SK-N-SH treated with all-trans-retinoic acid at 6 μM for 48 hours (cell line): ENCODE results near the gene RERG.

Experiments
- ATAC-seq: fragments of 200-7000 bp; cut with Tn5 transposase; 3 replicates; pipeline ENCODE4 v1.9.1; 2020; ENCODE audit warnings: mild to moderate bottlenecking, moderate library complexity
- ARNTL ChIP-seq: fragments of 450-650 bp; formaldehyde crosslinking; IDR thresholded peaks from 2 replicates; pipeline ENCODE4 v1.5.0; 2020; ENCODE audit warnings: low read depth, mild to moderate bottlenecking, moderate library complexity, borderline replicate concordance
- CSDC2 ChIP-seq: fragments of 250-450 bp; sonication (Bioruptor Pico); IDR thresholded peaks from 2 replicates; pipeline ENCODE4 v1.5.0; 2020; ENCODE audit warnings: mild to moderate bottlenecking, moderate library complexity
- ESRRG ChIP-seq: fragments of 250-450 bp; sonication (Bioruptor Pico); IDR thresholded peaks from 2 replicates; pipeline ENCODE4 v1.6.1; 2021; ENCODE audit warnings: mild to moderate bottlenecking
- GLIS3 ChIP-seq: fragments of 250-450 bp; sonication (Bioruptor Pico); IDR thresholded peaks from 2 replicates; pipeline ENCODE4 v1.5.0; 2020; ENCODE audit warnings: mild to moderate bottlenecking, moderate library complexity
- ISL1 ChIP-seq: fragments of 250-450 bp; sonication (Bioruptor Pico); IDR thresholded peaks from 2 replicates; pipeline ENCODE4 v2.1.2; 2022; ENCODE audit warnings: mild to moderate bottlenecking, moderate library complexity
- OSR1 ChIP-seq: fragments of 250-450 bp; sonication (Bioruptor Pico); IDR thresholded peaks from 2 replicates; pipeline ENCODE4 v1.8.0; 2022; ENCODE audit warnings: moderate library complexity, mild to moderate bottlenecking, inconsistent platforms
- PPARA ChIP-seq: fragments of 250-450 bp; sonication (Bioruptor Pico); IDR thresholded peaks from 2 replicates; pipeline ENCODE4 v1.5.0; 2020; ENCODE audit warnings: mild to moderate bottlenecking, borderline replicate concordance
- RARB ChIP-seq: fragments of 250-450 bp; sonication (Bioruptor Pico); IDR thresholded peaks from 2 replicates; pipeline ENCODE4 v1.8.0; 2021; ENCODE audit warnings: mild to moderate bottlenecking, moderate library complexity
- TCF4 ChIP-seq: fragments of 250-450 bp; sonication (Bioruptor Pico); IDR thresholded peaks from 2 replicates; pipeline ENCODE4 v1.8.0; 2021; ENCODE audit warnings: mild to moderate bottlenecking, moderate library complexity, borderline replicate concordance
- TOX ChIP-seq: fragments of 250-450 bp; sonication (Bioruptor Pico); IDR thresholded peaks from 2 replicates; pipeline ENCODE4 v1.8.0; 2021; ENCODE audit warnings: mild to moderate bottlenecking, moderate library complexity, borderline replicate concordance
- ZC3H10 ChIP-seq: fragments of 250-450 bp; sonication (Bioruptor Pico); IDR thresholded peaks from 2 replicates; pipeline ENCODE4 v1.5.1; 2021; ENCODE audit warnings: mild to moderate bottlenecking, moderate library complexity
- ZFP3 ChIP-seq: fragments of 250-450 bp; sonication (Bioruptor Pico); IDR thresholded peaks from 2 replicates; pipeline ENCODE4 v1.5.0; 2020; ENCODE audit warnings: mild to moderate bottlenecking, moderate library complexity
- ZFP30 ChIP-seq: fragments of 450-650 bp; formaldehyde crosslinking; IDR thresholded peaks from 2 replicates; pipeline ENCODE4 v1.5.0; 2022; ENCODE audit warnings: mild to moderate bottlenecking, moderate library complexity
- ZNF70 ChIP-seq: fragments of 450-650 bp; formaldehyde crosslinking; IDR thresholded peaks from 2 replicates; pipeline ENCODE4 v1.5.0; 2020; ENCODE audit warnings: mild to moderate bottlenecking, moderate library complexity
- ZNF8 ChIP-seq: fragments of 450-650 bp; formaldehyde crosslinking; IDR thresholded peaks from 2 replicates; pipeline ENCODE4 v1.5.0; 2020; ENCODE audit warnings: mild to moderate bottlenecking, moderate library complexity
- TF ChIP-seq, protein P1 (sequence below): fragments of 250-450 bp; sonication (Bioruptor Pico); IDR thresholded peaks from 2 replicates; pipeline ENCODE4 v1.5.1; 2021; ENCODE audit warnings: mild to moderate bottlenecking, moderate library complexity
- TF ChIP-seq, protein P2 (sequence below): fragments of 250-450 bp; sonication (Bioruptor Pico); IDR thresholded peaks from 2 replicates; pipeline ENCODE4 v1.8.0; 2020; ENCODE audit warnings: mild to moderate bottlenecking, moderate library complexity, borderline replicate concordance
- TF ChIP-seq, protein P3 (sequence below): fragments of 250-450 bp; sonication (Bioruptor Pico); IDR thresholded peaks from 2 replicates; pipeline ENCODE4 v1.5.0; 2020; ENCODE audit warnings: mild to moderate bottlenecking, moderate library complexity
- TF ChIP-seq, protein P4 (sequence below): fragments of 250-450 bp; sonication (Bioruptor Pico); IDR thresholded peaks from 2 replicates; pipeline ENCODE4 v1.5.1; 2020; ENCODE audit warnings: low read depth, mild to moderate bottlenecking, moderate library complexity
- TF ChIP-seq, protein P5 (sequence below): fragments of 250-450 bp; sonication (Bioruptor Pico); IDR thresholded peaks from 2 replicates; pipeline ENCODE4 v1.8.0; 2021; ENCODE audit warnings: low read depth, mild to moderate bottlenecking, moderate library complexity, borderline replicate concordance

Gene RERG

DNA sequence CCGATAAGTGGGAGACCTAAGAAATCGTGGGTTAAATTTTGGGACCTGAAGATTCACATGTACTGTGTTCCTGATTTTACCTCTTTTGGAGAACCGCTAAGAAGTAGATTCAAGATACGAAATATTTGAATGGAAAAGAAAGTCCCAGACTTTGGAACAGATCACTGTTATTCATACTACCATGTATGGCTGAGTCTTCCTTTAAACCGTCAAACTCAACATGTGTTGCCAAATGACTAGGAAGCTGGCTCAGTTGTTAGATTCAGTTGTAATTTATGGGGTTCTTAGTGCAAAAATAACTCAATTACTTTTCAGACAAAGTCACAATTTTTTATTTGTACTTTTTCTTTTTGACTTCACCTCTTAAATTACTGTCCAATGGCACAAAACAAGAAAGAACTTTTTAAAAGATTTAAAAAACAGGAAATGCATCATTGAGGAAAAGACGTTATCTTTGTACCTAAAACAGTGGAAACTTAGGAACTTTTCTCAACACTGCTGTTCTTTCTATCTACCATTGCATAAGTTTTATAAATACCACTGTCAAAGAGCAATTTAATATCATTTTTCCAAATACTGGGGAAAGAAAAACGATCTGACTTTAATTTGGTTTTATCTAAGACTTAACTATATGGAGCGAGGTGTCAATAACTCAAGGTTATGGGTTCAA is 15.7 kb downstream of the RERG start:
- no peak for ATAC-seq
- no peak for TF ChIP-seq ESRRG (CRISPR knock-in tag)

DNA sequence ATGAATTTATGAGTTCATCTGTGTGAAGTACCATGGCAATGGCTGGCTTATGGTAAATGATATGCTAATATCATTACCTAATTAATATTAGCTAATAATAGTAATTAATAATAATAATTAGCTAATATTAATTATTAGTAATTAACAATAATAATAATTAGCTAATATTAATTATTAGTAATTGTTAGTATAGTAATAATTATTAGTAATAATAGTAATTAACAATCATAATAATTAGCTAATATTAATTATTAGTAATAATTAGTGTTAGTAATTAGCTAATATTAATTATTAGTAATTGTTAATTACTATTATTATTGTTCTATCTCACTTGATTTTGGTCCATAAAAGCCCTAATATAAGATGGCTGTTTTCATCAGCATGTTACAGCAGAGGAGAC is 19.8 kb downstream of the RERG start:
- ATAC-seq = no peak
- no peak for TF ChIP-seq ISL1 (CRISPR knock-in tag)
- no peak for TF ChIP-seq ZFP30 (CRISPR knock-in tag)
- TF ChIP-seq, protein P1, sequence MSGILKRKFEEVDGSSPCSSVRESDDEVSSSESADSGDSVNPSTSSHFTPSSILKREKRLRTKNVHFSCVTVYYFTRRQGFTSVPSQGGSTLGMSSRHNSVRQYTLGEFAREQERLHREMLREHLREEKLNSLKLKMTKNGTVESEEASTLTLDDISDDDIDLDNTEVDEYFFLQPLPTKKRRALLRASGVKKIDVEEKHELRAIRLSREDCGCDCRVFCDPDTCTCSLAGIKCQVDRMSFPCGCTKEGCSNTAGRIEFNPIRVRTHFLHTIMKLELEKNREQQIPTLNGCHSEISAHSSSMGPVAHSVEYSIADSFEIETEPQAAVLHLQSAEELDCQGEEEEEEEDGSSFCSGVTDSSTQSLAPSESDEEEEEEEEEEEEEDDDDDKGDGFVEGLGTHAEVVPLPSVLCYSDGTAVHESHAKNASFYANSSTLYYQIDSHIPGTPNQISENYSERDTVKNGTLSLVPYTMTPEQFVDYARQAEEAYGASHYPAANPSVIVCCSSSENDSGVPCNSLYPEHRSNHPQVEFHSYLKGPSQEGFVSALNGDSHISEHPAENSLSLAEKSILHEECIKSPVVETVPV (CRISPR knock-in tag) = no peak
- no peak for TF ChIP-seq ZC3H10
- TF ChIP-seq, protein P2, sequence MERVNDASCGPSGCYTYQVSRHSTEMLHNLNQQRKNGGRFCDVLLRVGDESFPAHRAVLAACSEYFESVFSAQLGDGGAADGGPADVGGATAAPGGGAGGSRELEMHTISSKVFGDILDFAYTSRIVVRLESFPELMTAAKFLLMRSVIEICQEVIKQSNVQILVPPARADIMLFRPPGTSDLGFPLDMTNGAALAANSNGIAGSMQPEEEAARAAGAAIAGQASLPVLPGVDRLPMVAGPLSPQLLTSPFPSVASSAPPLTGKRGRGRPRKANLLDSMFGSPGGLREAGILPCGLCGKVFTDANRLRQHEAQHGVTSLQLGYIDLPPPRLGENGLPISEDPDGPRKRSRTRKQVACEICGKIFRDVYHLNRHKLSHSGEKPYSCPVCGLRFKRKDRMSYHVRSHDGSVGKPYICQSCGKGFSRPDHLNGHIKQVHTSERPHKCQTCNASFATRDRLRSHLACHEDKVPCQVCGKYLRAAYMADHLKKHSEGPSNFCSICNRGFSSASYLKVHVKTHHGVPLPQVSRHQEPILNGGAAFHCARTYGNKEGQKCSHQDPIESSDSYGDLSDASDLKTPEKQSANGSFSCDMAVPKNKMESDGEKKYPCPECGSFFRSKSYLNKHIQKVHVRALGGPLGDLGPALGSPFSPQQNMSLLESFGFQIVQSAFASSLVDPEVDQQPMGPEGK = no peak
- TF ChIP-seq RARB (CRISPR knock-in tag) = no peak
- TF ChIP-seq PPARA (CRISPR knock-in tag) = no peak
- TF ChIP-seq, all 23 proteins: peak for 0

DNA sequence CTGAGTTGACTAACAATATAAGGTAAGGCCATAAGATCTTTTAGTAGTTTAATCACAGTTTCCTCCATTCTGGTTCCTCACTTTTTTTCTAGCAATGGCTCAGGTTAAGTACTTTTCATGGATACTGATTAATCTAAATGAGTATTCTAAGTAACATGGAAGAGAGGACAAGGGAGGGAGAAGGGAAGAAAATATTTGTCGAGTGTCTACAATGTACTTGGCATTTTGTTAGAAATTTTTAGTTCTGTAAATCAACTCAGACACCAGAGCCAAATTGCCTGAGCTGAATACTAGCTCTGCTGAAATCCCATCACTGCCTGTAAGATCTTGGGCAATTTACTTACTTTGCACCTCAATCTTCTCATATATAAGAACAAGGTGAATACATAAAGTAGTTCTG is 20.2 kb downstream of the RERG start:
- no peak for ATAC-seq
- TF ChIP-seq RARB (CRISPR knock-in tag) (no peak), ESRRG (CRISPR knock-in tag) (no peak), TOX (CRISPR knock-in tag) (no peak), ZFP30 (CRISPR knock-in tag) (no peak), ARNTL (CRISPR knock-in tag) (no peak), ISL1 (CRISPR knock-in tag) (no peak), ZNF8 (CRISPR knock-in tag) (no peak), CSDC2 (no peak), TCF4 (CRISPR knock-in tag) (no peak), ZNF70 (CRISPR knock-in tag) (no peak), GLIS3 (CRISPR knock-in tag) (no peak), PPARA (CRISPR knock-in tag) (no peak), OSR1 (CRISPR knock-in tag) (no peak), ZFP3 (CRISPR knock-in tag) (no peak), ZC3H10 (no peak)
- TF ChIP-seq, protein P3, sequence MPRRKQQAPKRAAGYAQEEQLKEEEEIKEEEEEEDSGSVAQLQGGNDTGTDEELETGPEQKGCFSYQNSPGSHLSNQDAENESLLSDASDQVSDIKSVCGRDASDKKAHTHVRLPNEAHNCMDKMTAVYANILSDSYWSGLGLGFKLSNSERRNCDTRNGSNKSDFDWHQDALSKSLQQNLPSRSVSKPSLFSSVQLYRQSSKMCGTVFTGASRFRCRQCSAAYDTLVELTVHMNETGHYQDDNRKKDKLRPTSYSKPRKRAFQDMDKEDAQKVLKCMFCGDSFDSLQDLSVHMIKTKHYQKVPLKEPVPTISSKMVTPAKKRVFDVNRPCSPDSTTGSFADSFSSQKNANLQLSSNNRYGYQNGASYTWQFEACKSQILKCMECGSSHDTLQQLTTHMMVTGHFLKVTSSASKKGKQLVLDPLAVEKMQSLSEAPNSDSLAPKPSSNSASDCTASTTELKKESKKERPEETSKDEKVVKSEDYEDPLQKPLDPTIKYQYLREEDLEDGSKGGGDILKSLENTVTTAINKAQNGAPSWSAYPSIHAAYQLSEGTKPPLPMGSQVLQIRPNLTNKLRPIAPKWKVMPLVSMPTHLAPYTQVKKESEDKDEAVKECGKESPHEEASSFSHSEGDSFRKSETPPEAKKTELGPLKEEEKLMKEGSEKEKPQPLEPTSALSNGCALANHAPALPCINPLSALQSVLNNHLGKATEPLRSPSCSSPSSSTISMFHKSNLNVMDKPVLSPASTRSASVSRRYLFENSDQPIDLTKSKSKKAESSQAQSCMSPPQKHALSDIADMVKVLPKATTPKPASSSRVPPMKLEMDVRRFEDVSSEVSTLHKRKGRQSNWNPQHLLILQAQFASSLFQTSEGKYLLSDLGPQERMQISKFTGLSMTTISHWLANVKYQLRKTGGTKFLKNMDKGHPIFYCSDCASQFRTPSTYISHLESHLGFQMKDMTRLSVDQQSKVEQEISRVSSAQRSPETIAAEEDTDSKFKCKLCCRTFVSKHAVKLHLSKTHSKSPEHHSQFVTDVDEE (CRISPR knock-in tag) = no peak
- TF ChIP-seq, protein P1 (CRISPR knock-in tag) = no peak
- TF ChIP-seq, protein P4, sequence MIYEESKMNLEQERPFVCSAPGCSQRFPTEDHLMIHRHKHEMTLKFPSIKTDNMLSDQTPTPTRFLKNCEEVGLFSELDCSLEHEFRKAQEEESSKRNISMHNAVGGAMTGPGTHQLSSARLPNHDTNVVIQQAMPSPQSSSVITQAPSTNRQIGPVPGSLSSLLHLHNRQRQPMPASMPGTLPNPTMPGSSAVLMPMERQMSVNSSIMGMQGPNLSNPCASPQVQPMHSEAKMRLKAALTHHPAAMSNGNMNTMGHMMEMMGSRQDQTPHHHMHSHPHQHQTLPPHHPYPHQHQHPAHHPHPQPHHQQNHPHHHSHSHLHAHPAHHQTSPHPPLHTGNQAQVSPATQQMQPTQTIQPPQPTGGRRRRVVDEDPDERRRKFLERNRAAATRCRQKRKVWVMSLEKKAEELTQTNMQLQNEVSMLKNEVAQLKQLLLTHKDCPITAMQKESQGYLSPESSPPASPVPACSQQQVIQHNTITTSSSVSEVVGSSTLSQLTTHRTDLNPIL (CRISPR knock-in tag) = no peak
- TF ChIP-seq, protein P5, sequence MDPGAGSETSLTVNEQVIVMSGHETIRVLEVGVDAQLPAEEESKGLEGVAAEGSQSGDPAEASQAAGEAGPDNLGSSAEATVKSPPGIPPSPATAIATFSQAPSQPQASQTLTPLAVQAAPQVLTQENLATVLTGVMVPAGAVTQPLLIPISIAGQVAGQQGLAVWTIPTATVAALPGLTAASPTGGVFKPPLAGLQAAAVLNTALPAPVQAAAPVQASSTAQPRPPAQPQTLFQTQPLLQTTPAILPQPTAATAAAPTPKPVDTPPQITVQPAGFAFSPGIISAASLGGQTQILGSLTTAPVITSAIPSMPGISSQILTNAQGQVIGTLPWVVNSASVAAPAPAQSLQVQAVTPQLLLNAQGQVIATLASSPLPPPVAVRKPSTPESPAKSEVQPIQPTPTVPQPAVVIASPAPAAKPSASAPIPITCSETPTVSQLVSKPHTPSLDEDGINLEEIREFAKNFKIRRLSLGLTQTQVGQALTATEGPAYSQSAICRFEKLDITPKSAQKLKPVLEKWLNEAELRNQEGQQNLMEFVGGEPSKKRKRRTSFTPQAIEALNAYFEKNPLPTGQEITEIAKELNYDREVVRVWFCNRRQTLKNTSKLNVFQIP = no peak
